GF-D8 (cell line): Measurements from ENCODE around the gene TANC1.

Source experiments
- DNase-seq: peaks from one replicate; lab custom pipeline; 2025; lab: John Stamatoyannopoulos, UW

The TANC1 gene

GRCh38 chr2:158994920-158995676 is 26.7 kb downstream of the TANC1 start:
- DNase-seq = no peak

- no peak for DNase-seq
Measured at GRCh38 chr2:158995677-158996049, 27.2 kb downstream of the TANC1 start.

- DNase-seq = no peak
Measured at GRCh38 chr2:158996378-158996993, 28.0 kb downstream of the TANC1 start.

GRCh38 chr2:158997037-158997790 is 28.8 kb downstream of the TANC1 start:
- no peak for DNase-seq

- DNase-seq = no peak
Measured at GRCh38 chr2:158998551-158999248, 30.3 kb downstream of the TANC1 start.

- no peak for DNase-seq
Measured at GRCh38 chr2:158999458-158999857, 31.0 kb downstream of the TANC1 start.

- no peak for DNase-seq
Measured at GRCh38 chr2:159000072-159000471, 31.6 kb downstream of the TANC1 start.

- DNase-seq = no peak
Measured at GRCh38 chr2:159002462-159003111, 34.1 kb downstream of the TANC1 start.

GRCh38 chr2:159003555-159003954 is 35.1 kb downstream of the TANC1 start:
- DNase-seq = no peak

- DNase-seq = no peak
Measured at GRCh38 chr2:159004849-159005248, 36.4 kb downstream of the TANC1 start.

GRCh38 chr2:159009940-159010339 is 41.5 kb downstream of the TANC1 start:
- DNase-seq = no peak

- no peak for DNase-seq
Measured at GRCh38 chr2:159010340-159010739, 41.9 kb downstream of the TANC1 start.

GRCh38 chr2:159010963-159011362 is 42.5 kb downstream of the TANC1 start:
- DNase-seq = no peak

- DNase-seq = no peak
Measured at GRCh38 chr2:159012142-159012541, 43.7 kb downstream of the TANC1 start.

GRCh38 chr2:159013103-159013502 is 44.7 kb downstream of the TANC1 start:
- no peak for DNase-seq

- no peak for DNase-seq
Measured at GRCh38 chr2:159015174-159015573, 46.7 kb downstream of the TANC1 start.

- no peak for DNase-seq
Measured at GRCh38 chr2:159015823-159016222, 47.4 kb downstream of the TANC1 start.

- DNase-seq = no peak
Measured at GRCh38 chr2:159017837-159018236, 49.4 kb downstream of the TANC1 start.

- DNase-seq = no peak
Measured at GRCh38 chr2:159019021-159019420, 50.6 kb downstream of the TANC1 start.

- DNase-seq = no peak
Measured at GRCh38 chr2:159022019-159022418, 53.6 kb downstream of the TANC1 start.

GRCh38 chr2:159026170-159026569 is 57.7 kb downstream of the TANC1 start:
- no peak for DNase-seq

GRCh38 chr2:159028776-159029175 is 60.3 kb downstream of the TANC1 start:
- no peak for DNase-seq
